H1 (cell line): ENCODE data around the gene ADAMTS4.

Experiments
- EGR1 ChIP-seq: IDR thresholded peaks from 2 replicates; pipeline ENCODE4 v1.6.1; 2011; ENCODE audit warnings: low read depth, low read length, borderline replicate concordance
- EZH2 ChIP-seq: fragments of 200-600 bp; sonication (generic); IDR thresholded peaks from 2 replicates; pipeline ENCODE4 v1.7.1; 2012; ENCODE audit warnings: low read depth, mild to moderate bottlenecking, moderate library complexity, low read length, inconsistent platforms; ENCODE audit not compliant: severe bottlenecking
- POLR2A ChIP-seq, 2 experiments: IDR thresholded peaks; 1 replicate in 1 of 2; 2 replicates in 1 of 2; pipeline ENCODE4 v1.6.1; 2011; ENCODE audit warnings: low read depth in 2 of 2, low read length in 2 of 2, mild to moderate bottlenecking in 2 of 2; ENCODE audit errors: control extremely low read depth in 1 of 2
- SP1 ChIP-seq: IDR thresholded peaks from 2 replicates; pipeline ENCODE4 v1.6.1; 2011; ENCODE audit warnings: low read depth, low read length
- TBP ChIP-seq: IDR thresholded peaks from 2 replicates; pipeline ENCODE4 v1.6.1; 2011; ENCODE audit warnings: low read depth, low read length, improper control_type of control experiment
- YY1 ChIP-seq: IDR thresholded peaks from 2 replicates; pipeline ENCODE4 v1.6.1; 2011; ENCODE audit warnings: low read depth, mild to moderate bottlenecking, low read length
- TF ChIP-seq, protein P1 (sequence below), 3 experiments: IDR thresholded peaks; 1 replicate in 2 of 3; 2 replicates in 1 of 3; pipeline versions ENCODE4 v1.5.1 to v1.6.1; 2011; ENCODE audit warnings: low read length in 3 of 3, mild to moderate bottlenecking in 3 of 3, inconsistent platforms in 2 of 3, low read depth in 1 of 3, moderate library complexity in 1 of 3; ENCODE audit not compliant: insufficient read depth in 1 of 3; ENCODE audit errors: control extremely low read depth in 1 of 3

GRCh38 chr1:161162052-161162451 lies 36.8 kb downstream of the ADAMTS4 start:
- TF ChIP-seq, protein P1, sequence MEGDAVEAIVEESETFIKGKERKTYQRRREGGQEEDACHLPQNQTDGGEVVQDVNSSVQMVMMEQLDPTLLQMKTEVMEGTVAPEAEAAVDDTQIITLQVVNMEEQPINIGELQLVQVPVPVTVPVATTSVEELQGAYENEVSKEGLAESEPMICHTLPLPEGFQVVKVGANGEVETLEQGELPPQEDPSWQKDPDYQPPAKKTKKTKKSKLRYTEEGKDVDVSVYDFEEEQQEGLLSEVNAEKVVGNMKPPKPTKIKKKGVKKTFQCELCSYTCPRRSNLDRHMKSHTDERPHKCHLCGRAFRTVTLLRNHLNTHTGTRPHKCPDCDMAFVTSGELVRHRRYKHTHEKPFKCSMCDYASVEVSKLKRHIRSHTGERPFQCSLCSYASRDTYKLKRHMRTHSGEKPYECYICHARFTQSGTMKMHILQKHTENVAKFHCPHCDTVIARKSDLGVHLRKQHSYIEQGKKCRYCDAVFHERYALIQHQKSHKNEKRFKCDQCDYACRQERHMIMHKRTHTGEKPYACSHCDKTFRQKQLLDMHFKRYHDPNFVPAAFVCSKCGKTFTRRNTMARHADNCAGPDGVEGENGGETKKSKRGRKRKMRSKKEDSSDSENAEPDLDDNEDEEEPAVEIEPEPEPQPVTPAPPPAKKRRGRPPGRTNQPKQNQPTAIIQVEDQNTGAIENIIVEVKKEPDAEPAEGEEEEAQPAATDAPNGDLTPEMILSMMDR (IDR thresholded peaks at IDR 0.05; ENCODE audit: control extremely low read depth in 1 of 3, insufficient read depth in 1 of 3, low read depth in 1 of 3, low read length in 3 of 3), result no peak
- TF ChIP-seq YY1, result no peak
- no peak for TF ChIP-seq EGR1
- TF ChIP-seq EZH2, result no peak
- TF ChIP-seq TBP, result no peak
- TF ChIP-seq SP1, result no peak
- TF ChIP-seq POLR2A (IDR thresholded peaks at IDR 0.05; ENCODE audit: control extremely low read depth in 1 of 2, low read depth in 2 of 2, low read length in 2 of 2), result no peak
